HG02943 (cell line): Measurements from ENCODE around the gene MLLT1.

Experiments used
- ATAC-seq: cut with Tn5 transposase; IDR thresholded peaks from one replicate; pipeline ENCODE4 v1.9.1; 2021; ENCODE audit warnings: mild to moderate bottlenecking, low read depth, moderate library complexity; ENCODE audit not compliant: unreplicated experiment

The MLLT1 gene

DNA sequence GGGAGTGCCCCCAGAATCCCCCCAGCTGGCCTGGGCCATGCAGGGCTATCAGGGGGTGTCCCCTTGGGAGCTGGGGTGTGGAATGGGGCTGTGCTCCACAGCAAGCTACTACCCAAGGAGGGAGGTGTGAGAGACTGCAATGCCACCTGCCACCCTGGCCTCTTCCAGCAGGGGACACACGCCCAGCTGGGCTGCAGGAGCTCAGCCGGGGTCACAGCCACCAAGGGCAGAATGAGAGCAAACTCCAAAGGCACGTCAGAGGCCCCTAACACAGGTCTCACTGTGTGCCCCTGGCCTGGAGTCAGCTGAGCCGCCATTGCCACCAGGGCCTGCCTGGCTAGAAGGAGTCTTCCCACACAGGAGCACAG, 55.5 kb downstream of the MLLT1 start:
- no peak for ATAC-seq

- no peak for ATAC-seq
These were observed 56.1 kb downstream of the MLLT1 start for GRCh38 chr19:6223461-6224307.

DNA sequence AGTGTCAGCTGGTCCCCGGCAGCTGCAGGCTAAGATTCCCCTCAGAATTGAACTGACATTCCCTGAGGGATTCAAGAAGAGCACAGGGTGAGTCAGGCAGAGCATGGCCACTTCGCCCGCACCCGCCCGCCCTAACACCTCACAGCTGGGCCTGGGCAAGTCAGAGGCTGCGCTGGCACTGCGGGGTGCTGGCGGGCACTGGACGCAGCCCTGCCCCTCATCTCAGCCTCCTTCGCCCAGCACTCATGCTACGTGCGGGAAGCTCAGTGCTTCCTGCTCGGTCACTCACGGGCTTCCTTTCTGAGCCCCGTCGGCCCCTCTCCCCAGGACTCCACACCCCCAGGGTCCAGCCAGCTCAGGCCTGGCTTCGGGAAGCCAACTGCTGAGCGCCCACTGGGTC, 56.9 kb downstream of the MLLT1 start:
- no peak for ATAC-seq

DNA sequence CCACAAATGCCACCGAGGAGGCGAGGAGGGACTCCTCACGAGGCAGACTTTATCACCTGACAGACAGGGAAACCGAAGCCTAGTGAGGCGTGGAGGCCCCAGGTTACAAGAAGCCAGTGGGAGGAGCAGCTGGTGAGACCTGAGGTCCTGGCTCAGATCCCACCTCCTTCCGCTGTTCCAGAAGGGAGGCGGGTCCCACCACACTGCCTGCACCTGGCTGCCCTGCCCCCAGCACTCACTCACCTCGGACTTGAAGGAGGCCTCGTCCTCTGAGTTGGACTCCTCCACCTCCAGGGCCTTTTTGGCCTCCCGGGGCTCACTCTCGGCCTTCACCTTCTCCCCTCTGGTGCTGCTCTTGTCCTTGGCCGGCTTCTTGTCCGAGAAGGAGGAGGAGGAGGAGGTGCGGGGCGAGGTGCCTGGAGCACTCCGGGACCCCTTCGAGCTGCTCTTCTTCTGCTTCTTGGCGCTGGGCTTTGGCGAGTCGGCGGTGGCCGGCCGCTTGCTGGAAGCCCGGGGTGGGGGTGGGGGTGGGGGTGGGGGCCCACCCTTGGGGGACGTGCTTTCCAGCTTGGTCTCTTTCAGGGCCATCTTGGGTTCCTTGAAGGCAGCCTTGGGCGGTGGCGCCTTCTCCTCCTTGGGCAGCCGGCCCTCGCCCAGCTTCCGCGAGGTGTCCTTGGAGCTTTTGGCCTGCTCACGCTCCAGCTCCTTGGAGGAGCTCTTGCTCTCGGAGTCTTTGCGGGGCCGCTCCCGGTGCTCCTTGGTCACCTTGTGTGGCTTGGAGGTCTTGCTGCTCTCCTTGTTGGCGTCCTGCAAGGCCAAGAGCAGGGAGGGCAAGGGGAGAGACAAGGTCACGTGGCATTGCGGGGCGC, 57.7 kb downstream of the MLLT1 start:
- no peak for ATAC-seq

GRCh38 chr19:6221220-6221877, 58.4 kb downstream of the MLLT1 start:
- no peak for ATAC-seq

DNA sequence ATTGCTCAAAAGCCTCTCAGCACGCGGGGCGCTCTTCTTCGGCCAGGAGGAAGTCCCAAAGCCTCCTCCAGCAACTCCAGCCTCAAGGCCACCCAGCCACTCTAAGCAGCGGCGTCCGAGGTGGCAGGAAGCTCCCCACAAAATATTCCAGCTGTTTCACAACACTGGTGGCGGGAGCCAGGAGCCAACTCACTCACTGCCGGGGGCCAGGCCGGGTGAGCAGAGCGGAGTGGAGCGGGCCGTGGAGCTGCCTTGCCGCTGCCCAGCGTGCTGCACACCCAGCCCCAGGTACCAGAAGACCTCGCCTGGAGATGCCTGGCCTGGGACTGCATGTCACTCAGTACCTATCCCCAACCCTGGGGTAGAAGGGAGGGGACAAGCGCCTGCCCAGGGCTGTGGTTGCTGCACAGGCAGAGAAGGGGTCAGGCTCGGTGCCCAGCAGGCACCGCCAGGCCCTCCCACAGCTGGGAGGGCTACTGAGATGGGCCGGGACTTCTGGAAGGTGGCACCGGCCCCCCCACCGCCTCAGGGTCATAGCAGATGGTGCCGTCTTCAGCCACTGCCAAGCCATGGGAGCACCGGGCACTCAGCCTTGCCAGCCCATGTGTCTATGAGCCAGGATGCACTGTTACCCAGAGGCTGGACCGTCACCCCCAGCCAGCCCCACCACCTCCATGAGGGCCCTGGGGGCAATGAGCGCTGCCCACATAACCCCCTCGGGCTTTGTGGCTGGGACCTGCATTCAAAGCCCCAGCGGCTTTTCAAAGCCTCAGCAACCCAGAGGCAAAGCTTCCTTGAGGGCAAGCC, 59.2 kb downstream of the MLLT1 start:
- ATAC-seq: no peak

GRCh38 chr19:6219586-6220290, 60.0 kb downstream of the MLLT1 start:
- ATAC-seq: no peak

DNA sequence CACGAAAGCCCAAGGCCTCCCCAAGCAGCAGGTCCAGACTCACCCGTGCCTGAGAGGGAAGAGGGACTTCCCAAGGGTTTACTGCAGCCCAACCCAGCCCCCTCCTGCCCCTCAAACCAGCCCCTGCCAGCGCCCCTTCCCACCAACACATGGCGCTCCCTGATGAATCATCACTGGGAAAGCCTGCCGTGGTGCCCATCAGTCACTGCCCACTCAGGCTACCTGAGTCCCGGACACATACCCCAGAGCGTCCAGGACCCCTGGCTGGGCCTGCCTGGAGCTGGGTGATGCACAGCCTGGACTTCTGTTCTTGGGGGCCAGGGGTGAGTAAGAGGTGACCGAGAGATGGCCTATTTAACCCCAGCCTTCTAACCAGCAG, 60.6 kb downstream of the MLLT1 start:
- ATAC-seq: no peak

DNA sequence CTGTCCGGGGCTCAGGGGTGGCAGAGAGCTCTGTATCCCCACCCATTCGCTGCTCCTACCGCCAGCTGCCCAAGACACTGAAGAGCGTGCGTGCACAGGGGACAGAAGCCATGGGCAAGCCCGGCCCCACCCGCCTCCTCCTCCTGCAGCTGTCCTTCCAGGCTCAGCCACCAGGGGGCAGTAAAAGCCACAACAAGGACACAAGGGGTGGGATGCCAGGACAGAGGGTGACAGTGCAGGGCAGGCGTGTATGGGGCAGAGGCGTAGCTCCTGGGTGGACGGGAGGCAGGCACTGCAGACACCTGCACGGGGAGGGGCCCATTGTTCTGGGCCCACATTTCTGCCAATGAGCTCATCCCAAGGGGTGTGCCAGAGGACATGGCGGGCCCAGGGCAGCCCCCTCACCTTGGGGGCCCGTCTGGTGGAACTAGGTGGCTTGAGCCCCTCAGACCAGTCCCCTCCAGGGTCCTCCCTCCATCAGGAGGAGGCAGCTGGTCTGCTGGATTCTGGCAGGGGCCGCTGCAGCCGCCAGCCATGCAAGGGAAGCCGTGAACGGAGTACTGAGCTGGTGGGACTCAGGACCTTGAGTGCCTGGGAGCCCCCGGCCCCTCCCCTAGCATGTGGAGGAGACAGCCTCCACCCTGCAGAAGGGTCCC, 61.2 kb downstream of the MLLT1 start:
- no peak for ATAC-seq

- ATAC-seq: no peak
These were observed 61.9 kb downstream of the MLLT1 start for GRCh38 chr19:6217752-6218334.

DNA sequence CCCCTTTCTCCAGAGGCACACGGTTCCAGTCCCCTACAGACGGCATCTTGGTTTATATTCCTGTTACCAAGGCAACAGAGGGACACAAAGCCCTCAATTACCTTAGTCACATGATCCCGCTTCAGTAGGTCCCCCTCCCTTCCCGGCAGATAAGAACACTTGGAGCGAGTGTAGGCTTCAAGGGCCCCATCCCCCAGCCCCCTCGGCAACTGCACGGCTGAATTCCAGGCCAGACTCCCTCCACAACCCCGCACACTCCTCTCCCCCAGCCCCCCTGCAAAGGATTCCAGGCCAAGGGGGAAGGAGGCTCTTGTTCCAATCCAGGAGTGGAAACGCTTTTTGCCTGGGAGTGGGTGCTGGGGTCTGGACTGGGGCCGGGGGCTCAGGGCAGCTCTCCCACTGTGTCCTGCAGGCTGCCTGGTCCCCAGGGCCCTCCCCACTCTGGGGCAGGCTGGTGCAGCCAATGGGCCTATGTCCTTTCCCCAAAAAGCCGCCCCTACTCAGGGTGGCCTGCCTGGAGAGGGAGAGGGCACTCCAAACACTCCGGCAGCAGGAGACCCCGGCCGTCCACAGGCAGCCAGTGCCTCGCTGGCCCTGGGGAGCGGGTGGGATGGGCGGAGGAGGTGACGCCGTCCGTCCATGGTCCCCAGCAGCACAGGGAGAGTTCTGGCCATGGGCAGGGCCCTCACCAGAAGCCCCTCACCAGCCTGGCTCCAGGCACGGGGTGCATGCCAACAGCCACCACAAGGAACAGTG, 62.6 kb downstream of the MLLT1 start:
- no peak for ATAC-seq

DNA sequence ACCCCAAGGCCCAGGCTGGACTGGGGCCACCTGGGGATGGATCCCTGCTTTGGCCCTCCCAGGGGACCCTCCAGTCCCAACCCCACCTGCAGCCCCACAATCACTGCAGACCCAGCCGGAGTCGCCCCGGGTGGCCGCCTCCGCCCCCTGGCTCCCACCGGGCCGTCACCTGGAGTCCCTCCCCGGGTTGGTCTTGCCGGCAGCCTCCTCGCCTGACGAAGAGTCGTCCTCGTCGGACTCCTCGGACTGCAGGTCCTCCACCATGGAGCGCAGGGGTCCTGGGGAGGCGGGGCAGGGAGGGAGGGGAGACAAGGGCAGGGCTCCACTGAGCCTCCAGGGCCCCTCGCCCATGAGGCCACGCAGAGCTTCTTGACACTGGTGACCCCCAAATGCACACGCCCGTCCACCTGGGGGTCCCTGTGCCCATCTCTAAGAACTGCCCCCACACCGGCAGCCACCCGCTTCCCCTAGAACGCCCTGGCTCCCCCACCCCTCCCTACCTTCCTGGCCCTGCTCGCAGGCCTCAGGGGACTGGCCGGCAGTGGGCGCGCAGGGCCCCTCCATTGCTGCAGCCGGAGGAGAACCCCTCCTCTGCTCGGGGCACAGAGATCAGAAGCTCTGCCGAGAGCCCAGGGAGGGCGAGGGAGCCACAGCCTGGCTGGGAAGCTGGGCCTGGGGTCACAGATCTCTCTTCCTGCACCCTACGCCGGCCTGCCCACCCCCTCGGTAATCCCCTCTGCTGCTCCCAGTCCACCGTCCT, 63.4 kb downstream of the MLLT1 start:
- ATAC-seq: no peak

GRCh38 chr19:6215701-6216235, 64.0 kb downstream of the MLLT1 start:
- ATAC-seq: no peak

- ATAC-seq: no peak
These were observed 64.8 kb downstream of the MLLT1 start for GRCh38 chr19:6214881-6215541.

DNA sequence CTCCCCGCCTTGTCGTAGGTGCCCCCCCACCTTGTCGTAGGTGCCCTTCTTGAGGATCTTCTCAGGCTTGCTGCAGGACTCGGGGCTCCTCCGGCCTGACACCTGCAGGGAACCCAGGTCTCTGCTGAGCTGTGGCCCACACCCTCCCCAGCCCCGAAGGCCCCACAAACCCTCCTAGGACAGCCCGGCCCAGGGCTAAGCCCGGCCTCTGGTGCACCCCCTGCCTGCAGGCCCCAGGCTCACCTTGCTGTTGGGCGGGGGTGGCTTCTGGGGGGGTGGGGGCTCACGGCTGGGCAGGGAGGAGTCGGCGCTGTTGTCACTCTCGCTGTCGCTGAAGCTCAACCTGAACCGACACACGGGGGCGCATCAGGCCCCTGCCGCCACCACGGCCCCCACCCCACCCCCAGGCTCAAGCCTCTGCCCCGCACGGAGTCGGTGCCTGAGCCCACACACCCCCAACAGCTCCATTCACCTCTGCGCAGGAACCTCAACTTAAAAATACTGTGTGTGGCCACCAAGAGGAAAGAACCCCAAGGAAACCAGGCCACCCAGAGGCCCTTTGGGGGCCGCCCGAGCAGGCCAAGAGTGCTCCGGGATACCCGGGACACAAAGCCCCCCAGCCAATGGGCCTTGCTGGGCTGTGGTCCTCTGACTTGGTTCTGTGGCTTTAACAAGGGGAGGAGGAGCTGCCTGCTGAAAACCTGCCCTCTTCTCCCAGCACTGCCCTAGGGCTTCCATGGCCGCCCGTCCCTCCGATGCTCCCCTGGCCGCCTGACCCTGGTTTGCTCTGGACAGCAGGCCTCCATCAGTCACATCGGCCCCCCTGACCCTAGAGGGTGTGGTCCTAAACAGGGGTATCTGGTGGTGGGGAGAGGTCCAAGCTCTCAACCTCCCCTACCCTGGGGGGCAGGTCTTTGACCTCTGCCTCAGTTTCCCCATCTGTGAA, 65.8 kb downstream of the MLLT1 start:
- no peak for ATAC-seq

DNA sequence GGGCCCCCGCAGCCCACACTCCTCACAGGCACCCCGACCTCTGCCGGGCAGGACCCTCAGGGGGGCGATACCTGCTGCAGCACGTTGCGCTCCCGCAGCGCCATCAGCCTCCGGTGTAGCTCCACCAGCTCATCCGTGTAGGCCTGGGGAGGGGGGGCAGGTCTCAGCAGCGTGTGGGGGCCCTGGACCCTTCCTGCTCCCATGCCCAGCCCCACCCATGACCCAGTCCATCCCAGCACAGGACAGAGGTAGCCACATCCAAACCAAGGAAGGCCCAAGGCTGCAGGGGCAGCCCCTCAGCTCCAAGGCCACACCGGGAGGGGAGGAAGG, 66.5 kb downstream of the MLLT1 start:
- no peak for ATAC-seq
